Ovary (tissue), 9 donors: Measurements from ENCODE around the gene GPD1. TPM values are rescaled to one million over a fixed set of nuclear protein-coding genes. Genes with fewer than 3 reads are reported as not detected.

ENCODE experiments used
- DNase-seq, 5 donors: peaks; one replicate each; pipeline ENCODE4 v3.0.0-alpha.2; 2019 to 2020
- H3K27ac ChIP-seq, 2 donors: fragments of 200-600 bp; one replicate each; pipeline versions ENCODE4 v1.5.1 to v1.8.0; 2019 to 2022
- H3K27me3 ChIP-seq: fragments of 200-600 bp; one replicate; pipeline ENCODE4 v1.8.0; 2022
- H3K36me3 ChIP-seq: fragments of 200-600 bp; sonication (generic); one replicate; pipeline ENCODE4 v1.5.1; 2019
- H3K4me1 ChIP-seq: one replicate; pipeline ENCODE4 v1.8.1; 2013; ENCODE audit warnings: mild to moderate bottlenecking, moderate library complexity; ENCODE audit not compliant: insufficient read depth
- H3K4me3 ChIP-seq: fragments of 200-600 bp; sonication (generic); one replicate; pipeline ENCODE4 v1.5.1; 2017
- H3K9me3 ChIP-seq, 2 donors: fragments of 200-600 bp in 1 of 2; sonication (generic) in 1 of 2; one replicate each; pipeline versions ENCODE4 v1.5.1 to v1.8.1; 2013 to 2019; ENCODE audit warnings: mild to moderate bottlenecking in 1 of 2, moderate library complexity in 1 of 2
- EP300 ChIP-seq: sonication (generic); formaldehyde crosslinking; IDR thresholded peaks from one replicate; pipeline ENCODE4 v1.6.1; 2017; ENCODE audit warnings: antibody characterized with exemption
- POLR2A ChIP-seq: fragments of 450-650 bp; IDR thresholded peaks from one replicate; pipeline ENCODE4 v1.6.1; 2017; ENCODE audit warnings: antibody characterized with exemption, mild to moderate bottlenecking, moderate library complexity
- WGBS, 3 donors: extraction: QIAGEN DNeasy Blood & Tissue Kit in 1 of 3; methylation state at CpG; one replicate each; pipeline versions ENCODE4 v1.1.5 to v1.1.7; 2013 to 2017; 5-methylcytosine and 5-hydroxymethylcytosine counted together
- intact Hi-C, 4 donors: fragments of 100-400 bp; cut with DNase I; formaldehyde crosslinking; loops; one replicate each; pipeline versions ENCODE4 v1.11.0 to v1.15.1; 2022 to 2023
- polyA plus RNA-seq, 2 donors: library from polyadenylated mRNA; stranded (reverse); fragments of 200-250 nt in 1 of 2; fragments of 350-450 nt in 1 of 2; fragmentation: Illumina TruSeq in 1 of 2; extraction: RNeasy Lipid Tissue Mini Kit (QIAGEN cat#74804) in 1 of 2; gene quantifications; one replicate each; pipeline ENCODE4 v1.2.3, GENCODE V29; 2013 to 2014
- total RNA-seq, 7 donors: library from RNA; depleted of rRNA in 2 of 7; stranded (reverse); fragments of >200 nt in 2 of 7; fragmentation: NEBNext Ultra II Directional in 3 of 7; extraction: Animal tissue kit (Norgen Biotek cat#: 25700) in 3 of 7; gene quantifications; one replicate each; pipeline versions ENCODE4 v1.1.0 to v1.2.4, GENCODE V29; 2016 to 2023
- TF ChIP-seq, protein P1 (sequence below), 3 donors: fragments of 450-650 bp in 2 of 3; fragments of 200-600 bp in 1 of 3; IDR thresholded peaks; one replicate each; pipeline versions ENCODE4 v1.5.1 to v1.8.0; 2016 to 2022; ENCODE audit warnings: antibody characterized with exemption in 3 of 3, mild to moderate bottlenecking in 1 of 3
- donor health status: DM: no; HTN: no; CAD: no; lungs with moderate emphysema.
- donor health status: DM: no; HTN: no; CAD: no.
- donor health status: Bipolar disorder and iron deficiency.
- donor health status: DM: yes; HTN: yes; CAD: no.
- donor health status: DM: no; HTN: no; CAD: no.
- donor health status: DM: yes; HTN: yes; CAD: no.

Gene GPD1
- total and polyA plus RNA-seq, 9 donors, result 0.10 to 9.4 (median 0.46) TPM

DNA sequence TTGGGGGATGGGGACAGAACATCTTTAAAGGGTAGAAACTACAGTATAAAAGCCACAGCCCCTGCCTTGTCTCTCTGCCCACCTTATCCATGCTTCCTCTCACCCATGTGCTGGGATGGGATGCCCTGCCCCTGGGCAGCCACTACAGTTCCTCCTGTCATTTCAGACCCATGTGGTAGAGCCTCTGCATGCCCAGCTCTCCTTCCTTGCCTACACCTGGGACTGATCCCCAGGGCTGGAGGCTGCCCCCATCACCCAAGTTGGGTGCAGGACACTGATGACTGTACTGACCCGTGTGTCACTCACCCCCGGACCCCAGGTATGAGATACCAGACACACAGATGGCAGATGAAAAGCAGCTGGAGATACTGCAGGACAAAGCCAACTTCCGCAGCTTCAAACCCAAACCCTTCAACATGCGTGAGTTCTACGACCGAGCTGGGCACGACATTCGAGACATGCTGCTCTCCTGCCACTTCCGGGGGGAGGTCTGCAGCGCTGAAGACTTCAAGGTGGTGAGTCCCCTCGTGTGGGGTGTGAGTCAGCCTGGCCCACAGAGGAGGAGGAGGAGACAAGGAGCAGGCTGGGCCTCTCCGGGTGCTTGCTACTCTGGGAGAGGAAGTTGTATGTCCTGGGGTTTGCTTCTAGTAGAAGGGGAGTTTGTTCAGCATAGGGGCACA is 44.2 kb upstream of the GPD1 start:
- no peak overlapping the region for H3K4me3 ChIP-seq
- intact Hi-C loops, result loop anchor here in 2 of 4 donors (5.0 to 10.0 kb wide), 3 partner anchors 92 to 195 kb away; partner anchors contain the start of gene AQP5 (in 1 of the 2)
- WGBS, 3 donors, result 78 to 90% (median 84%) methylated on average over 12 of the region's 12 CpGs
- H3K27ac ChIP-seq, result no peak overlapping the region
- TF ChIP-seq, protein P1, sequence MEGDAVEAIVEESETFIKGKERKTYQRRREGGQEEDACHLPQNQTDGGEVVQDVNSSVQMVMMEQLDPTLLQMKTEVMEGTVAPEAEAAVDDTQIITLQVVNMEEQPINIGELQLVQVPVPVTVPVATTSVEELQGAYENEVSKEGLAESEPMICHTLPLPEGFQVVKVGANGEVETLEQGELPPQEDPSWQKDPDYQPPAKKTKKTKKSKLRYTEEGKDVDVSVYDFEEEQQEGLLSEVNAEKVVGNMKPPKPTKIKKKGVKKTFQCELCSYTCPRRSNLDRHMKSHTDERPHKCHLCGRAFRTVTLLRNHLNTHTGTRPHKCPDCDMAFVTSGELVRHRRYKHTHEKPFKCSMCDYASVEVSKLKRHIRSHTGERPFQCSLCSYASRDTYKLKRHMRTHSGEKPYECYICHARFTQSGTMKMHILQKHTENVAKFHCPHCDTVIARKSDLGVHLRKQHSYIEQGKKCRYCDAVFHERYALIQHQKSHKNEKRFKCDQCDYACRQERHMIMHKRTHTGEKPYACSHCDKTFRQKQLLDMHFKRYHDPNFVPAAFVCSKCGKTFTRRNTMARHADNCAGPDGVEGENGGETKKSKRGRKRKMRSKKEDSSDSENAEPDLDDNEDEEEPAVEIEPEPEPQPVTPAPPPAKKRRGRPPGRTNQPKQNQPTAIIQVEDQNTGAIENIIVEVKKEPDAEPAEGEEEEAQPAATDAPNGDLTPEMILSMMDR (IDR thresholded peaks at IDR 0.05), result no peak
- TF ChIP-seq EP300 (no peak), POLR2A (no peak)
- H3K27me3 ChIP-seq, result no peaks in the 10 kb centered on the region
- H3K4me1 ChIP-seq, result peaks cover 8% of the 10 kb centered on the region
- H3K9me3 ChIP-seq, result no peaks in the 10 kb centered on the region
- H3K36me3 ChIP-seq, result no peaks in the 10 kb centered on the region
- DNase-seq, result no peak

DNA sequence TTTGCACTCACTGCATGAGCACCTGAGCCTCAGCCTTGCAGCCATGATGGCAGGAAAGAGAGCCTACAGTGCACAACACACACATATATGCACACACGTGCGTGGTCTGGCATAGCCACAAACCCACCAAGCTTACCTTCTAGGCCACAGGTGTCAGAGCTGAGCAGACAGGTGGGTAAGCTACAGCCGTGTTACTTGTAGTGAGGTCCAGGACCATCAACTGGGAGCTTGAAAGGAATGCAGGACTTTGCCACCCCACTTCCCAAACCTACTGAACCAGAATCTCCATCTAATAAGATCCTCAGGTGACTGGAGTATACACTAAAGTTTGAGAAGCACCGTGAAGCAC is 43.7 kb upstream of the GPD1 start:
- Histone ChIP-seq H3K27ac (no peak overlapping the region), H3K4me3 (no peak overlapping the region), H3K27me3 (no peaks in the 10 kb centered on the region), H3K9me3 (no peaks in the 10 kb centered on the region), H3K4me1 (peaks cover 8% of the 10 kb centered on the region), H3K36me3 (no peaks in the 10 kb centered on the region)
- intact Hi-C loops, result no loop called here
- WGBS, 3 donors, result 68 to 72% (median 72%) methylated on average over 4 of the region's 4 CpGs
- DNase-seq, result no peak
- TF ChIP-seq POLR2A (no peak), EP300 (no peak)
- TF ChIP-seq, protein P1 (IDR thresholded peaks at IDR 0.05), result no peak

DNA sequence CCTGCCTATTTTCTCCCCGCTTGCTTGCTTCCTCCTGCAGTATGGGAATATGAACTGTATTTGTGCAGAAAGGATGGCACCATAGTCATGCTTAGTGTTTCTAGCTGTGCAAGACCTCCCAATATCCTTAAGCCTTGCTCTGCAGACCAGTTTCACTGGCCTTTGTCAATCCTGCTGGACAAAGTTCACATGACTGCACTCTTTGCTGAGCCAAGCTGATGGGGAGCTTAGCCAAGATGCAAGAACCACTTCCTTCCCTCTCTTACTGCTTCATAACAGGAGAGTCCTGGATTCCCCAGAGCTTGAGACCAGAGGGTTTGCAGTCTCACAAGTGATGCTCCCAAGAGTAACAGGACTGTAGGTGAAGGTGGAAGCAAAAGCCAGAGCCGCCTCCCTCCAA is 42.6 kb upstream of the GPD1 start:
- no peaks in the 10 kb centered on the region for H3K36me3 ChIP-seq
- no peaks in the 10 kb centered on the region for H3K9me3 ChIP-seq
- H3K4me1 ChIP-seq, result peaks cover 6% of the 10 kb centered on the region
- TF ChIP-seq, protein P1 (IDR thresholded peaks at IDR 0.05), result no peak
- TF ChIP-seq EP300 (no peak), POLR2A (no peak)
- intact Hi-C loops, result no loop called here
- no peak for DNase-seq
- 94 to 97% (median 97%) methylated on average over 2 of the region's 2 CpGs for WGBS, 3 donors
- H3K27ac ChIP-seq, result no peak overlapping the region
- no peak overlapping the region for H3K4me3 ChIP-seq
- H3K27me3 ChIP-seq, result no peaks in the 10 kb centered on the region

DNA sequence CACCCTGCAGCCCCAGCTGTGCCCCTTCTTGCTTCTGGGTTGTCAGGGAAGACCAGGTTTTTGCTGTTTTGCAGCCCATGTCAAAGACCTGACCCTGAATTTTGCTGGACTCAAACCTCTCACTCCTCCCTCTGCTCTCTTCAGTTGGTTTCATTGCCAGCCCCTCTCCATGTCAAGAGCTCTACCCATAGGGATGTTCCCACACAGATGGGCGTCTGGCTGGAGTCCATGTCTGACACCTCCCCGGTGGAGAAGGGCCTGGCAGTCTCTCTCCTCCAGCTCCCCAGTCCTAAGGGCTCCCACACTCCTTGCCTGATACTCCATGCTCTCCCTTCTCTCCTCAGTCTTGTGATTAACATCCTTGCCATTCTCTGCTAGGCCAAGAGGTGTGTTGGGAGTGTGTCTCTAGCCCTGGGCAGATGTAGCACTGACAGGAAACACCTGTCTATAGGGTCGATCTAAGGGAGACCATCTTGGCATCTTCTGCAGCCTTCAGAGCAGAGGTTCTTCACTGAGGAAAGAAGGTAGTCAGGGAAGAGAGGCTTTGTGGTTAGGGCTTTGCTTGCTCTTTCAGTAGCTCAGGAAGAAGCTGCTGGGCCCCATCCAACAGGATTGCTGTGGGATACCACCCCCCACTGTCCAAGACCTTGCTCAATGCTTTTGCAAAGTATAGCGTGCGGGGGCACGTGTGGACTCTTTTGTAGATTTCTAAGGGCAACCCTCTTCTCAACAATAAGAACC is 41.7 kb upstream of the GPD1 start:
- no peaks in the 10 kb centered on the region for H3K36me3 ChIP-seq
- no peak overlapping the region for H3K4me3 ChIP-seq
- no peaks in the 10 kb centered on the region for H3K9me3 ChIP-seq
- peaks cover 2% of the 10 kb centered on the region for H3K4me1 ChIP-seq
- WGBS, 3 donors, result 54 to 57% (median 56%) methylated on average over 6 of the region's 6 CpGs
- H3K27ac ChIP-seq, result no peak overlapping the region
- no peak for DNase-seq
- intact Hi-C loops, result no loop called here
- TF ChIP-seq EP300, result no peak
- no peak for TF ChIP-seq POLR2A
- TF ChIP-seq, protein P1 (IDR thresholded peaks at IDR 0.05), result no peak
- H3K27me3 ChIP-seq, result no peaks in the 10 kb centered on the region
